Endothelial cell (in vitro differentiated cells): Measurements from ENCODE around the gene THRB. TPM values are rescaled to one million over a fixed set of nuclear protein-coding genes. Genes with fewer than 3 reads are reported as not detected.

Experiments
- DNase-seq: peaks from one replicate; pipeline ENCODE4 v3.0.0; 2021; ENCODE audit warnings: low spot score
- H3K27ac Mint-ChIP-seq: one replicate; pipeline ENCODE4 v1.8.0; 2021; ENCODE audit warnings: mixed read lengths, inconsistent platforms; ENCODE audit not compliant: unreplicated experiment
- H3K27me3 Mint-ChIP-seq: one replicate; pipeline ENCODE4 v1.8.0; 2021; ENCODE audit warnings: mild to moderate bottlenecking, moderate library complexity, mixed read lengths, inconsistent platforms; ENCODE audit not compliant: unreplicated experiment
- H3K36me3 Mint-ChIP-seq: one replicate; pipeline ENCODE4 v1.8.0; 2021; ENCODE audit warnings: mild to moderate bottlenecking, low read depth, mixed read lengths, inconsistent platforms; ENCODE audit not compliant: unreplicated experiment
- H3K4me1 Mint-ChIP-seq: one replicate; pipeline ENCODE4 v1.8.0; 2021; ENCODE audit warnings: mild to moderate bottlenecking, mixed read lengths, inconsistent platforms; ENCODE audit not compliant: unreplicated experiment
- H3K4me3 Mint-ChIP-seq: one replicate; pipeline ENCODE4 v1.8.0; 2021; ENCODE audit warnings: mild to moderate bottlenecking, mixed read lengths, inconsistent platforms; ENCODE audit not compliant: unreplicated experiment
- H3K9me3 Mint-ChIP-seq: one replicate; pipeline ENCODE4 v1.8.0; 2021; ENCODE audit warnings: mixed read lengths, inconsistent platforms; ENCODE audit not compliant: unreplicated experiment
- total RNA-seq: library from RNA; stranded (reverse); fragmentation: NEBNext Ultra II Directional; extraction: Animal tissue kit (Norgen Biotek cat#: 25700); gene quantifications from one replicate; pipeline ENCODE4 v1.2.1, GENCODE V29; 2021; ENCODE audit not compliant: unreplicated experiment
- TF ChIP-seq, protein P1 (sequence below): fragments of 200-600 bp; sonication (generic); IDR thresholded peaks from one replicate; pipeline ENCODE4 v1.5.0; 2021; ENCODE audit warnings: antibody characterized with exemption; ENCODE audit not compliant: unreplicated experiment

THRB gene
- total RNA-seq, 1 donor from 2014 or later, result 0.38 TPM

DNA sequence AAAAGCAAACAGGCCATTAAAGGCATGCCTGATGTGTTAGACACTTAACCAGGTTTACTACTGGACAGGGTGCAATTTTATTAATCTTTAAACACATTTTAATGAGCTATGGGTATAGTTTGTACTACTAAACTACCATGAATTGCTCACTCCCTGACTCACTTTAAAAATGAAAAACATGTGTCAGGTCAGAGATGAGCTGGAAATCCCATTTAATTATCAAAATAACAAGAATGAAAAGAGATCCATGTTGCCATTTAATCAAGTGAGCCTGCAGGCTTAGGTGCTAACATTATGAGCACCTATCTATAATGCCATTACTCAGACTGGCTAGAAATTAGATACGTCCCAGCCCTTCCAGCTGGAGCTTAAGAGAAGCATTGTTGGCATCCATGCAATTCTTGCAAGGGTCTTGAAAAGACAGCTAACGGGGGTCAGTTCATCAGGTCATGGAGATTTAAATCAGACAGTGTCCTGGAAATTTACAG lies 224.4 kb downstream of the THRB start:
- TF ChIP-seq, protein P1, sequence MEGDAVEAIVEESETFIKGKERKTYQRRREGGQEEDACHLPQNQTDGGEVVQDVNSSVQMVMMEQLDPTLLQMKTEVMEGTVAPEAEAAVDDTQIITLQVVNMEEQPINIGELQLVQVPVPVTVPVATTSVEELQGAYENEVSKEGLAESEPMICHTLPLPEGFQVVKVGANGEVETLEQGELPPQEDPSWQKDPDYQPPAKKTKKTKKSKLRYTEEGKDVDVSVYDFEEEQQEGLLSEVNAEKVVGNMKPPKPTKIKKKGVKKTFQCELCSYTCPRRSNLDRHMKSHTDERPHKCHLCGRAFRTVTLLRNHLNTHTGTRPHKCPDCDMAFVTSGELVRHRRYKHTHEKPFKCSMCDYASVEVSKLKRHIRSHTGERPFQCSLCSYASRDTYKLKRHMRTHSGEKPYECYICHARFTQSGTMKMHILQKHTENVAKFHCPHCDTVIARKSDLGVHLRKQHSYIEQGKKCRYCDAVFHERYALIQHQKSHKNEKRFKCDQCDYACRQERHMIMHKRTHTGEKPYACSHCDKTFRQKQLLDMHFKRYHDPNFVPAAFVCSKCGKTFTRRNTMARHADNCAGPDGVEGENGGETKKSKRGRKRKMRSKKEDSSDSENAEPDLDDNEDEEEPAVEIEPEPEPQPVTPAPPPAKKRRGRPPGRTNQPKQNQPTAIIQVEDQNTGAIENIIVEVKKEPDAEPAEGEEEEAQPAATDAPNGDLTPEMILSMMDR, result no peak
- no peaks in the 10 kb centered on the region for H3K4me1 Mint-ChIP-seq
- H3K27me3 Mint-ChIP-seq, result no peaks in the 10 kb centered on the region
- no peak for DNase-seq
- H3K4me3 Mint-ChIP-seq, result no peak overlapping the region
- H3K9me3 Mint-ChIP-seq, result no peaks in the 10 kb centered on the region
- no peaks in the 10 kb centered on the region for H3K36me3 Mint-ChIP-seq
- H3K27ac Mint-ChIP-seq, result no peak overlapping the region

DNA sequence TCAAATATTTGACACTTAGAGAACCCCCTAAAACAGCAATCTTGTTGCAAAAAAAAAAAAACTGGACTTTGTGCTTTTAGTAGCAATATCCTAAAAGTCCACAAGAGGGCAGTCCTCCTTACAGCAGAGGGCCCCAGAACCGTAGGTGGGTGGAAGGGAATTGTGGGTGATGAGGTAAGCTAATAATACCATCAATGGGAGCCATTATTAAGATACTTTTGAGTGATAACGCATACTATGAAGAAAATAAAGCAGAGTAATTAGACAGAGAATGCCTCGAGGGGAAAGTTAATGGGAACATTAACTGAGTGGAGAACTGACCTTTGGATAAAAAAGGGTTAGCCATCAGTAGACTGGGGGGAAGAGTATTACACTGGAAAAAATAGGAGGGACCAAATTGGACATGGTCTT lies 229.9 kb downstream of the THRB start:
- H3K4me3 Mint-ChIP-seq, result no peak overlapping the region
- H3K27ac Mint-ChIP-seq, result no peak overlapping the region
- peak; percentile 21 for DNase-seq
- no peaks in the 10 kb centered on the region for H3K36me3 Mint-ChIP-seq
- H3K27me3 Mint-ChIP-seq, result no peaks in the 10 kb centered on the region
- TF ChIP-seq, protein P1, result peak; percentile 94
- no peaks in the 10 kb centered on the region for H3K9me3 Mint-ChIP-seq
- H3K4me1 Mint-ChIP-seq, result no peaks in the 10 kb centered on the region

DNA sequence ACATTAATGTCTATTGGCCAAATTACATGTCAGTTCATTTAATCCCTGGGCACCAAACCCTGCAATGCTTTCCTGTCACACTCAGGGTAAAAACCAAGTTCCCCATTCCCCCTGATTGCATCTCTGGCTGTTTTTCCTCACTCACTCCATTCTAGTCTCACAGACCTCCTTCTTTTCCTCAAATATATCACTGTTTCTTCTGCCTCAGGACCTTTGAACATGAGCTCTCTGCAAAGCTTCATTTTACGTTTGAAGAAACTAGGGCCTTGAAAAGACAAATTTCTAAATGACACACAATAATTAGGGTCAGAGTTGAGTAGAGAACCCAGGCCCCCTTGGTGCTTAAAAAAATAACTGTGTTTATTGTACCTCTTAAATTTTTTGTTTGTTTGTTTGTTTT lies 230.6 kb downstream of the THRB start:
- Mint-ChIP-seq H3K36me3 (no peaks in the 10 kb centered on the region), H3K27me3 (no peaks in the 10 kb centered on the region), H3K4me3 (no peak overlapping the region), H3K9me3 (no peaks in the 10 kb centered on the region), H3K27ac (no peak overlapping the region), H3K4me1 (no peaks in the 10 kb centered on the region)
- DNase-seq, result no peak
- TF ChIP-seq, protein P1, result no peak

DNA sequence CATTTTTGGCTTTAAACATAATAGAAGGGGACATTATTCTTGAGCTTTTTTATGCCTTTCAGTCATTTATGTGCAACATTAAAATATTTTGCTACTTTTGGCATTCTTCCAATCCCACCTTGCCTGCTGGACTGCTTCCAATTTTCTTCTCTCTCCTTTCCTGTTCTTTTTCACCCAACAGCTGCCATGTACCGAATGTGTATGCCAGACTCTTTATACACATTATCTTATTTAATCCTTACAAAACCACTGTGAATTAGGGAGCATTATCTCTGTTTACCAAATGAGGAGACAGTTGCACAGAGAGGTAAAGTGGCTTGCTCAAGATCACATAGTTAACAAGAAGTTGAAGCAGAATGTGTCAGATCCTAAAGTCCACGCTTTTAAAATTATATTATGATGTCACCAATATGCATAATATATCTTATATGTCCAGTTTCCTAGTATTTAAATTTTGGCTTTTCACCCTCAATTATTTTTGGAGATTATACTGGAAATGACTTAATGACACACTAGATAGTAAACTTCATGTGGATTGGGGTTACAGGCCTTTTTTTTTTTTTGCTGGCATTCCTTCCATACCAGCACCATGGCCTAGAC lies 231.5 kb downstream of the THRB start:
- TF ChIP-seq, protein P1, result no peak
- H3K4me1 Mint-ChIP-seq, result no peaks in the 10 kb centered on the region
- no peak for DNase-seq
- H3K9me3 Mint-ChIP-seq, result no peaks in the 10 kb centered on the region
- H3K27ac Mint-ChIP-seq, result no peak overlapping the region
- H3K27me3 Mint-ChIP-seq, result no peaks in the 10 kb centered on the region
- no peaks in the 10 kb centered on the region for H3K36me3 Mint-ChIP-seq
- no peak overlapping the region for H3K4me3 Mint-ChIP-seq

DNA sequence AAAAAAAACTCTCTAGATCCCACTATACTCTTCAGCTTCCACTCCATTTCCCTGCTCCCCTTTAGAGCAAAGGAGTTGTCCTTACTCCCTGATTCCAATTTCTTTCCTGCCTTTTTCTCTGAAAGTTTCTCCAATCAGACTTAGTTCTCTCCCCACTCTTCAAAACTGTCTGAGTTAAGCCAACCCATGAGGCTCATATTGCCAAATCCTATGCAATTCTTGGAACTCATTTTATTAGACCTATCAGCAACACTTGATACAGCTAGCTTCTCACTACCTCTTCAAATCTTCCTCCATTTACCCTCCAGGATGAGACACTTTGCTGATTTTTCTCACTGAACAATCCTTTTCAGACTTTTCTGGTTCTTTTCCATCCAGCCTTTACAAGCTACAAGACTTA lies 233.1 kb downstream of the THRB start:
- H3K9me3 Mint-ChIP-seq, result no peaks in the 10 kb centered on the region
- H3K36me3 Mint-ChIP-seq, result no peaks in the 10 kb centered on the region
- H3K27ac Mint-ChIP-seq, result no peak overlapping the region
- H3K4me3 Mint-ChIP-seq, result no peak overlapping the region
- no peaks in the 10 kb centered on the region for H3K27me3 Mint-ChIP-seq
- TF ChIP-seq, protein P1, result no peak
- no peak for DNase-seq
- no peaks in the 10 kb centered on the region for H3K4me1 Mint-ChIP-seq
